Motor neuron (in vitro differentiated cells): ENCODE measurements around the gene MYH3. TPM values are rescaled to one million over a fixed set of nuclear protein-coding genes. Genes with fewer than 3 reads are reported as not detected.

ENCODE experiments used
- ATAC-seq, 8 experiments: fragments of 200-7000 bp; cut with Tn5 transposase; replicated peaks in 6 of 8; 2 replicates each; pipeline ENCODE4 v1.8.0; 2021; ENCODE audit warnings: mild to moderate bottlenecking in 8 of 8, moderate library complexity in 8 of 8
- H3K27ac ChIP-seq, 2 donors: fragments of 250-450 bp; sonication (Bioruptor Pico); 2 replicates each; pipeline ENCODE4 v1.9.0; 2021; ENCODE audit warnings: antibody characterized with exemption in 2 of 2, mild to moderate bottlenecking in 2 of 2, moderate library complexity in 1 of 2
- H3K4me1 ChIP-seq, 2 donors: fragments of 250-450 bp; sonication (Bioruptor Pico); replicated peaks in 1 of 2; 2 replicates each; pipeline ENCODE4 v1.6.1; 2021; ENCODE audit warnings: antibody characterized with exemption in 2 of 2, mild to moderate bottlenecking in 2 of 2, moderate library complexity in 1 of 2
- H3K4me3 ChIP-seq, 5 donors: fragments of 250-450 bp; sonication (Bioruptor Pico); 2 replicates each; pipeline ENCODE4 v1.9.0; 2021; ENCODE audit warnings: antibody characterized with exemption in 5 of 5, mild to moderate bottlenecking in 5 of 5, moderate library complexity in 4 of 5
- WGBS, 10 experiments: fragments of 450-650 bp; shearing (Covaris generic); methylation state at CpG; one replicate each; pipeline ENCODE4 v1.0.0; 2022; 5-methylcytosine and 5-hydroxymethylcytosine counted together
- in situ Hi-C, 9 experiments: fragments of 400-800 bp; cut with MboI; loops; one replicate each; pipeline ENCODE4 v1.15.0; 2021; ENCODE audit warnings: low sequenced_read_pairs in 9 of 9, low pct_unique_long_range_greater_than_20kb in 2 of 9; ENCODE audit not compliant: unreplicated experiment in 9 of 9
- total RNA-seq, 8 experiments: library from RNA; unstranded; fragments of 300-600 nt; gene quantifications; 2 replicates each; pipeline versions ENCODE4 v1.2.3 to v1.2.4, GENCODE V29; 2022

MYH3 gene
- total RNA-seq, 8 experiments from 2014 or later, result 0.94 to 4.2 (median 1.6) TPM

DNA sequence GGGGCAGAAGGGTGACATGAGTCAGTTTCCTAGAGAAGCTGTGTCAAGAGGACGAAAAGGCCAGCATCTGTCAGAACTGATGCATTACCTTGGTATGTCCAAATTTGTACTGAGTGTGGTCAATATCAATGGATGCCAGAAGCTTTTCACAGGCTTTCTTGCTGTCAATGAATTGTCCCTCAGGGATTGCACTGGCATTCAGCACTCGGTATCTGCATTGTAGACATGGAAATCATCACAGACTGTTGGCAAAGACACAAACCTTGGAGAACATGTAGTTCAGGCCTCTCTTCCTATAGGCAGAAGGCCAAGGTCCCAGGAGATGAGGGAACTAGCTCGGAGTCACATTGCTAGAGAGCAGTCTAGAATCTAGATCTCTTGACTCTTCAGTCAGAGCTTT lies 16.6 kb downstream of the MYH3 start:
- ATAC-seq, result no peak
- H3K27ac ChIP-seq, result no peak overlapping the region
- 0 to 100% (median 20%) methylated on average over 1 to 2 of the region's 3 CpGs; no CpG with 5 or more reads in 1 of the 10 experiments for WGBS, 10 experiments
- H3K4me3 ChIP-seq, result no peak overlapping the region
- in situ Hi-C loops, result loop anchor here in 3 of 9 experiments (10.0 to 25.0 kb wide), 4 partner anchors 147 to 497 kb away; no protein-coding TSS in a partner anchor
- H3K4me1 ChIP-seq, result no peaks in the 10 kb centered on the region

GRCh38 chr17:10638151-10638550 lies 19.0 kb downstream of the MYH3 start:
- ATAC-seq, result no peak
- H3K4me1 ChIP-seq, result no peaks in the 10 kb centered on the region
- no peak overlapping the region for H3K27ac ChIP-seq
- H3K4me3 ChIP-seq, result no peak overlapping the region
- WGBS, 10 experiments, result 63 to 98% (median 87%) methylated on average over 5 to 18 of the region's 25 CpGs; no CpG with 5 or more reads in 2 of the 10 experiments
- in situ Hi-C loops, result loop anchor here in 3 of 9 experiments (25.0 kb wide), 3 partner anchors 149 to 499 kb away; no protein-coding TSS in a partner anchor

DNA sequence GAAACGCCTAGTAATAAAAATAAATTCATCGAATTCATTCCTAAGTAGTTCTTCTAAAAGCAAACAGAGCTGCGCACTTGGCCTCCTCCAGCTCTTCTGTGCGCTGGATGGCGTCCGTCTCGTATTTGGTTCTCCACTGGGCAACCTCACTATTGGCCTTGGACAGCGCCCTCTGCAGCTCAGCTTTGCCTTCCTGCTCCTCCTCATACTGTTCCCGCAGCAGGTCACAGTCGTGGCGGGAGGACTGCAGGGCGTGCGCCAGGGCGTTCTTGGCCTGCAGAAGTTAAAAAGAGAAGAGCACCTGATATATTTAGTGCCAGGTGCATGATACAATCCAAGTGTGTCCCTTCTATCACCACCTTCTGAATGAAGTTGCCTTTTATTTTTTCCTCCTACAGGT lies 21.8 kb downstream of the MYH3 start:
- in situ Hi-C loops, result loop anchor here in 3 of 9 experiments (25.0 kb wide), 3 partner anchors 152 to 502 kb away; no protein-coding TSS in a partner anchor
- Histone ChIP-seq H3K4me3 (no peak overlapping the region), H3K4me1 (no peaks in the 10 kb centered on the region), H3K27ac (no peak overlapping the region)
- WGBS, 10 experiments, result 77 to 100% (median 90%) methylated on average over 2 to 14 of the region's 14 CpGs; no CpG with 5 or more reads in 1 of the 10 experiments
- ATAC-seq, result peak in 1 of 8 experiments; percentile 38

DNA sequence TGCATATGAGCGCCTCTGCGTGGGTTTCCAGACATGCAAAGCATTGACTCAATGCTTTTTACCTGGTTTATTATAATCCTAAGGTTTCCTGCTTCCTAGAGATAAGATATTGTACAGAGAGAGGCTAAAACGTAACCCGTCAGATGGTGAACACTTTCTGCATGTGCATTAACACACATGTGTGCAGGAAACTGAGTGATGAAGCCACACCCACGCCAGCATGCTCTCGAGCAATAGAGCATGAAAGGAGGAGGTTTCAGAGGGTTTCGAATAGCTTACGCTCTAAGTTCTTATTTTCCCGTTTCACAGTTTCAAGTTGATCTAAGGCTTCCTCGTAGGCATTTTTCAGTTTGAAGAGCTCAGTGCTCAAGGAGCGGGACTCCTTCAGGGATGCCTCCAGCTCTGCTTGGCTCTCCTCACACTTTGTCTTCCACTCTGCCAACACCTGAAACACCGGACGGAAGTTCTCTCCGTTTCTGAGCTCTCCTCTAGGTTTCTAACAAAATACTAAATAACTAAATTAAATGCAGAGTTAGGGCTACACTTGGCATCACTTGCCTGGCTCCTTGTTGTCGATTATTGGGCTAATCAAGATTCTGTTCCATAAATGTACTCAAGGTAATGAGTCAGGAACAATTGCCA lies 23.2 kb downstream of the MYH3 start:
- WGBS, 10 experiments, result 71 to 100% (median 88%) methylated on average over 1 to 15 of the region's 15 CpGs
- no peaks in the 10 kb centered on the region for H3K4me1 ChIP-seq
- no peak for ATAC-seq
- no peak overlapping the region for H3K27ac ChIP-seq
- H3K4me3 ChIP-seq, result no peak overlapping the region
- in situ Hi-C loops, result loop anchor here in 3 of 9 experiments (25.0 kb wide), 3 partner anchors 153 to 503 kb away; no protein-coding TSS in a partner anchor

DNA sequence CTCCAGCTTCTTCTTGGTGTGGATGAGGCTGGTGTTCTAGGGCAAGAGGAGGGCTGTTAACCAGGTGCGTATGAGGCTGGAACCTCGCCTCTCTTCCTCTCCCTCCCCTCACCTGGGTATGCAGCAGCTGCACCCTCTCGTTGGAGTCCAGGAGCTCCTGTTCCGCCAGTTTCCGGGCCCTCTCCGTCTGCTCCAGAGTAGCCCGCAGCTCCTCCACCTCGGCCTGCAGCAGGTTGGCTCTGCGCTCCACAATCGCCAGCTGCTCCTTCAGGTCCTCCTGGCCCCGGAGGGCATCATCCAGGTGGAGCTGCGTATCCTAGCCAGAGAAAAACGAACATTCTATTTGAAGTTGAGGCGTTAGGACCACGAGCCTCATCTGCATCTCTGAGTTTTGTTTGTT lies 25.4 kb downstream of the MYH3 start:
- no peak overlapping the region for H3K27ac ChIP-seq
- 81 to 100% (median 86%) methylated on average over 2 to 7 of the region's 15 CpGs; no CpG with 5 or more reads in 7 of the 10 experiments for WGBS, 10 experiments
- no peak overlapping the region for H3K4me3 ChIP-seq
- in situ Hi-C loops, result loop anchor here in 3 of 9 experiments (25.0 kb wide), 3 partner anchors 156 to 506 kb away; no protein-coding TSS in a partner anchor
- ATAC-seq, result no peak
- H3K4me1 ChIP-seq, result no peaks in the 10 kb centered on the region

DNA sequence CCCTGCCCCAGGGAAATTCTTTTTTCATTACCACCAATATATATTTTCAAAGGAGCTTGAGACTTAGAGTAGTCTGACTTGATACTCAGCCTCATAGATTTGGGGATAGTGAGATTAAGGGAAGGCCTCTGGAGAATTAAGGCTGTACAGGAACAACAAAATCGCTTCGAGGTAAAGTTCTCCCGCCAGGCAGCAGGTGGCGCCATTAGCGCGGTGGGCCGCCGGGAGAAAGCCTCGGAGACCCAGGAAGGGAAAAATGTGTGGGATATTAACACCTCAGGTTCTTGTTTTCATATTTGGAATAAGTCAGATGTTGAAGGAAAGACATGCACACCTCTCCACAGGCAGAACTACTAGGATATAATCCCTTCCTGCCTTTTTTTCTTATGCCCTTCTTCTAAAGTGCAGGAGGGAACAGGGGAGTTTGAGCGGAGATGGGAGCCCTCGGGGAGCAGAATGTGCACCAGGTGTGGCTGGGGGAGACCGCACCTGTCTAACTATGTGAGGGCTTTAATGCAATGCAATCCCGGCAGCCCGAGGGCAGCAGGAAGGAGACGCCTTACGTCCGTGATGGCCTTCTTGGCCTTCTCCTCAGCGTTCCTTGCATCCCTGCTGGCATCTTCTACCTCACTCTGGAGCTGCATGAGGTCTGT lies 25.9 kb downstream of the MYH3 start:
- ATAC-seq, result peak in 3 of 8 experiments; percentile 37 to 68 (median 46)
- 0 to 84% (median 77%) methylated on average over 4 to 9 of the region's 18 CpGs; no CpG with 5 or more reads in 3 of the 10 experiments for WGBS, 10 experiments
- in situ Hi-C loops, result loop anchor here in 3 of 9 experiments (25.0 kb wide), 3 partner anchors 156 to 506 kb away; no protein-coding TSS in a partner anchor
- H3K4me3 ChIP-seq, result no peak overlapping the region
- H3K27ac ChIP-seq, result no peak overlapping the region
- H3K4me1 ChIP-seq, result no peaks in the 10 kb centered on the region

GRCh38 chr17:10629706-10630105 lies 27.4 kb downstream of the MYH3 start:
- no peak for ATAC-seq
- Histone ChIP-seq H3K27ac (no peak overlapping the region), H3K4me3 (no peak overlapping the region), H3K4me1 (no peaks in the 10 kb centered on the region)
- 74 to 100% (median 100%) methylated on average over 1 to 9 of the region's 12 CpGs; no CpG with 5 or more reads in 1 of the 10 experiments for WGBS, 10 experiments
- in situ Hi-C loops, result loop anchor here in 3 of 9 experiments (25.0 kb wide), 3 partner anchors 158 to 508 kb away; no protein-coding TSS in a partner anchor

- no peak for ATAC-seq
- 69 to 96% (median 83%) methylated on average over 3 to 9 of the region's 13 CpGs; no CpG with 5 or more reads in 6 of the 10 experiments for WGBS, 10 experiments
- in situ Hi-C loops, result loop anchor here in 3 of 9 experiments (25.0 kb wide), 3 partner anchors 159 to 509 kb away; no protein-coding TSS in a partner anchor
Measured at GRCh38 chr17:10628756-10629155, 28.4 kb downstream of the MYH3 start.

DNA sequence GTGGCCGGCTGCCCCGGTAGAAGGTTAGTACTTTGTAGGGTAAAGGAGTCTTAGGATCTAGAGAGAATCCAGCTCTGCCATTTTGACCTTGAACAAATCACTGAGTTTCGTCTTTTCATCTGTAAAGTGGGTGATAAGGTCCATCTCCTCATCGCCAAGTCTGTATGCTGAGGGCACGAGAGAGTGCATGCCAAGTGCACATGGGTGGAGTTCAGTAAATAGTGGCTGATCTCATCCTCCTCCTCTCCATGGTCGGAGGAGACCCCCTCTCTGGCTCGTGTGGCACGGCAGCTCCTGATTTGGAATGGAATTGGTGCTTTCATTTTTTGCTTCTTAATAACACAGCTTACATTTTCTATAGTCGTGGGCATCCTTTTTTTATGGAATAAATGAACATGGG lies 30.7 kb downstream of the MYH3 start:
- no peak for ATAC-seq
- in situ Hi-C loops, result loop anchor here in 3 of 9 experiments (25.0 kb wide), 3 partner anchors 161 to 511 kb away; no protein-coding TSS in a partner anchor
- no peaks in the 10 kb centered on the region for H3K4me1 ChIP-seq
- H3K4me3 ChIP-seq, result no peak overlapping the region
- H3K27ac ChIP-seq, result no peak overlapping the region
- WGBS, 10 experiments, result 40 to 89% (median 70%) methylated on average over 1 to 9 of the region's 9 CpGs; no CpG with 5 or more reads in 1 of the 10 experiments

More at GRCh38 chr17:10628756-10629155, 28.4 kb downstream of the MYH3 start:
- no peak overlapping the region for H3K27ac ChIP-seq
- no peaks in the 10 kb centered on the region for H3K4me1 ChIP-seq
- H3K4me3 ChIP-seq, result no peak overlapping the region

DNA sequence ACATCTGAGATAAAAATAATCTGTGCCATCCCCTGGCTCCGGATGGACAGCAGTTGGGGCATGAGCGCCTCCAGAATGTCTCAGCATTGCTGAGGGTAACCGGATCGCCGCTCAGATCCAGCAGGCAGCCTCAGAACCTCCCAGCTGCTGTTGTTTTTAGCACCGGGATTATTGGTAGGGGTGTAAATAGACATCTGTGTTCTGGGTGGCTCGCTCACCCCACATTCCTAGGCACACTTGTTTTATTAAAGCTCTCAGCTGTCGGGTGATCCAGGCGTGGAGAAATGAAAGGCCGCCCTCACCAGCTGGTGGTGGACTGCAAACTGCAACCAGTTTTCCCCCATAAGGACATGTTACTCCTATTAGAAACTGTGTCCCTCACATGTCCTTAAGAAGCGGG lies 32.1 kb downstream of the MYH3 start:
- Histone ChIP-seq H3K27ac (no peak overlapping the region), H3K4me1 (no peaks in the 10 kb centered on the region), H3K4me3 (no peak overlapping the region)
- in situ Hi-C loops, result loop anchor here in 8 of 9 experiments (25.0 kb wide), 8 partner anchors 162 to 888 kb away; partner anchors contain the start of gene RCVRN (in 4 of the 8)
- WGBS, 10 experiments, result 12 to 100% (median 83%) methylated on average over 1 to 8 of the region's 11 CpGs; no CpG with 5 or more reads in 3 of the 10 experiments
- ATAC-seq, result no peak

GRCh38 chr17:10623737-10624338 lies 33.3 kb downstream of the MYH3 start:
- Histone ChIP-seq H3K4me1 (no peaks in the 10 kb centered on the region), H3K27ac (no peak overlapping the region), H3K4me3 (no peak overlapping the region)
- ATAC-seq, result no peak
- in situ Hi-C loops, result loop anchor here in 8 of 9 experiments (25.0 kb wide), 5 partner anchors 287 to 887 kb away; partner anchors contain the start of gene RCVRN (in 4 of the 8)
- WGBS, 10 experiments, result 56 to 94% (median 87%) methylated on average over 3 to 6 of the region's 10 CpGs; no CpG with 5 or more reads in 4 of the 10 experiments
